Measurements from ENCODE around the gene ELOVL5.
"Not testable (repeated sequence)": the region's sequence is repeated elsewhere in the genome, so short reads cannot be mapped to it uniquely, and the experiment has no call there.

The ELOVL5 gene

GRCh38 chr6:53330137-53330536 is 18.6 kb downstream of the ELOVL5 start:
- DNase-seq (ENCODE audit: low read depth in 2 of 2, low spot score in 1 of 2): no peak

GRCh38 chr6:53328375-53328774 is 20.4 kb downstream of the ELOVL5 start:
- DNase-seq (ENCODE audit: low read depth in 2 of 2, low spot score in 1 of 2): no peak

GRCh38 chr6:53327017-53327395 is 21.7 kb downstream of the ELOVL5 start:
- DNase-seq (ENCODE audit: low read depth in 2 of 2, low spot score in 1 of 2): no peak

- DNase-seq (ENCODE audit: low read depth in 2 of 2, low spot score in 1 of 2): no peak
Observed at GRCh38 chr6:53326372-53327016, 22.3 kb downstream of the ELOVL5 start.

GRCh38 chr6:53325785-53326184 is 23.0 kb downstream of the ELOVL5 start:
- no peak for DNase-seq (ENCODE audit: low read depth in 2 of 2, low spot score in 1 of 2)

- no peak for DNase-seq (ENCODE audit: low read depth in 2 of 2, low spot score in 1 of 2)
Observed at GRCh38 chr6:53322188-53323029, 26.3 kb downstream of the ELOVL5 start.

GRCh38 chr6:53321701-53322100 is 27.0 kb downstream of the ELOVL5 start:
- DNase-seq (ENCODE audit: low read depth in 2 of 2, low spot score in 1 of 2): no peak

GRCh38 chr6:53320964-53321363 is 27.8 kb downstream of the ELOVL5 start:
- DNase-seq (ENCODE audit: low read depth in 2 of 2, low spot score in 1 of 2): no peak

GRCh38 chr6:53318429-53318828 is 30.3 kb downstream of the ELOVL5 start:
- no peak for DNase-seq (ENCODE audit: low read depth in 2 of 2, low spot score in 1 of 2)

GRCh38 chr6:53317861-53318260 is 30.9 kb downstream of the ELOVL5 start:
- no peak for DNase-seq (ENCODE audit: low read depth in 2 of 2, low spot score in 1 of 2)

- not testable (repeated sequence) for DNase-seq (ENCODE audit: low read depth in 2 of 2, low spot score in 1 of 2)
Observed at GRCh38 chr6:53317299-53317698, 31.5 kb downstream of the ELOVL5 start.

GRCh38 chr6:53316142-53316541 is 32.6 kb downstream of the ELOVL5 start:
- no peak for DNase-seq (ENCODE audit: low read depth in 2 of 2, low spot score in 1 of 2)

- DNase-seq (ENCODE audit: low read depth in 2 of 2, low spot score in 1 of 2): no peak
Observed at GRCh38 chr6:53315086-53315724, 33.5 kb downstream of the ELOVL5 start.

- no peak for DNase-seq (ENCODE audit: low read depth in 2 of 2, low spot score in 1 of 2)
Observed at GRCh38 chr6:53313784-53314400, 34.9 kb downstream of the ELOVL5 start.

- DNase-seq (ENCODE audit: low read depth in 2 of 2, low spot score in 1 of 2): no peak
Observed at GRCh38 chr6:53312355-53312754, 36.4 kb downstream of the ELOVL5 start.

GRCh38 chr6:53311586-53311935 is 37.2 kb downstream of the ELOVL5 start:
- DNase-seq (ENCODE audit: low read depth in 2 of 2, low spot score in 1 of 2): no peak

- DNase-seq (ENCODE audit: low read depth in 2 of 2, low spot score in 1 of 2): no peak
Observed at GRCh38 chr6:53310771-53311585, 37.8 kb downstream of the ELOVL5 start.

- DNase-seq (ENCODE audit: low read depth in 2 of 2, low spot score in 1 of 2): no peak
Observed at GRCh38 chr6:53309901-53310300, 38.8 kb downstream of the ELOVL5 start.

GRCh38 chr6:53309059-53309900 is 39.5 kb downstream of the ELOVL5 start:
- DNase-seq (ENCODE audit: low read depth in 2 of 2, low spot score in 1 of 2): no peak

GRCh38 chr6:53306819-53307347 is 41.9 kb downstream of the ELOVL5 start:
- no peak for DNase-seq (ENCODE audit: low read depth in 2 of 2, low spot score in 1 of 2)
